Endothelial cell of umbilical vein (primary cell): Measurements from ENCODE around the gene MAML2. TPM values are rescaled to one million over a fixed set of nuclear protein-coding genes. Genes with fewer than 3 reads are reported as not detected.

Experiments used
- BruUV-seq: library from RNA; stranded (reverse); fragments of 400-500 nt; replicated peaks from 2 replicates; lab custom pipeline; 2021; lab: Mats Ljungman, UMichigan
- CTCF ChIA-PET: fragments of 300-600, 350-600 bp; sonication (Branson Sonifier 250); formaldehyde crosslinking; loops from one replicate; lab custom pipeline; 2021; ENCODE audit warnings: antibody characterized with exemption, inconsistent platforms; lab: Charles Lee
- POLR2A ChIA-PET: fragments of 300-600, 350-600 bp; sonication (Branson Sonifier 250); formaldehyde crosslinking; loops from one replicate; lab custom pipeline; 2021; ENCODE audit warnings: antibody characterized with exemption, inconsistent platforms; lab: Charles Lee
- DNase-seq: peaks from one replicate; pipeline ENCODE4 v3.0.0-alpha.2; 2011; ENCODE audit warnings: low read depth, low spot score
- FAIRE-seq: peaks from 2 replicates; lab custom pipeline; 2011; peaks lifted over from hg19 to GRCh38; lab: Jason Lieb, UNC
- H2AFZ ChIP-seq: 2 replicates; pipeline ENCODE4 v1.6.0; 2012; ENCODE audit warnings: low read depth, low read length, control low read depth, inconsistent platforms
- H3K27ac ChIP-seq: 2 replicates; pipeline ENCODE4 v1.5.1; 2011; ENCODE audit warnings: low read depth, mild to moderate bottlenecking, control low read depth, low read length, moderate library complexity; ENCODE audit not compliant: insufficient read depth
- H3K27me3 ChIP-seq, 2 experiments: 2 replicates each; pipeline versions ENCODE4 v1.6.0 to v1.6.1; 2011; ENCODE audit warnings: low read length in 2 of 2, mixed read lengths in 1 of 2; ENCODE audit not compliant: control insufficient read depth in 2 of 2, insufficient read depth in 2 of 2
- H3K36me3 ChIP-seq, 2 experiments: 2 replicates in 1 of 2; 3 replicates in 1 of 2; pipeline ENCODE4 v1.5.1; 2011; ENCODE audit warnings: low read length in 2 of 2, mild to moderate bottlenecking in 1 of 2, moderate library complexity in 1 of 2; ENCODE audit not compliant: control insufficient read depth in 2 of 2, insufficient read depth in 2 of 2; ENCODE audit errors: extremely low read depth in 1 of 2
- H3K4me1 ChIP-seq: 3 replicates; pipeline ENCODE4 v1.5.1; 2011; ENCODE audit warnings: mild to moderate bottlenecking, low read length; ENCODE audit not compliant: control insufficient read depth, insufficient read depth; ENCODE audit errors: extremely low read depth
- H3K4me2 ChIP-seq: 2 replicates; pipeline ENCODE4 v1.6.1; 2011; ENCODE audit warnings: low read length, control low read depth, mixed read lengths; ENCODE audit not compliant: insufficient read depth
- H3K4me3 ChIP-seq, 3 experiments: fragments of 200-600 bp in 1 of 3; sonication (generic), shearing (Covaris generic) in 1 of 3; replicated peaks in 1 of 3; 2 replicates each; pipeline ENCODE4 v1.5.1; 2011 to 2016; ENCODE audit warnings: control low read depth in 3 of 3, low read length in 3 of 3, mild to moderate bottlenecking in 2 of 3, inconsistent platforms in 1 of 3, low read depth in 1 of 3, moderate library complexity in 1 of 3; ENCODE audit not compliant: insufficient read depth in 1 of 3
- H3K79me2 ChIP-seq: 2 replicates; pipeline ENCODE4 v1.6.0; 2012; ENCODE audit warnings: low read length, inconsistent platforms; ENCODE audit not compliant: control insufficient read depth, insufficient read depth
- H3K9ac ChIP-seq: replicated peaks from 2 replicates; pipeline ENCODE3; 2011; ENCODE audit warnings: low read length, control low read depth; ENCODE audit not compliant: insufficient read depth; ENCODE audit errors: extremely low read depth
- H3K9me1 ChIP-seq: replicated peaks from 3 replicates; pipeline ENCODE4 v1.6.0; 2011; ENCODE audit warnings: mild to moderate bottlenecking, low read length; ENCODE audit not compliant: control insufficient read depth, insufficient read depth; ENCODE audit errors: extremely low read depth
- H3K9me3 ChIP-seq: replicated peaks from 2 replicates; pipeline ENCODE4 v1.5.1; 2012; ENCODE audit warnings: low read length, inconsistent platforms; ENCODE audit not compliant: control insufficient read depth, insufficient read depth
- H4K20me1 ChIP-seq: replicated peaks from 2 replicates; pipeline ENCODE3; 2011; ENCODE audit warnings: mild to moderate bottlenecking, low read length; ENCODE audit not compliant: control insufficient read depth, insufficient read depth; ENCODE audit errors: extremely low read depth
- EZH2 ChIP-seq: IDR thresholded peaks from 2 replicates; pipeline ENCODE4 v1.6.1; 2012; ENCODE audit warnings: borderline replicate concordance, low read depth, mild to moderate bottlenecking, moderate library complexity, low read length, inconsistent platforms; ENCODE audit not compliant: severe bottlenecking
- FOS ChIP-seq: IDR thresholded peaks from 2 replicates; pipeline ENCODE4 v1.6.1; 2011; ENCODE audit warnings: mild to moderate bottlenecking, low read length, moderate library complexity, borderline replicate concordance; ENCODE audit not compliant: insufficient read depth
- GATA2 ChIP-seq: IDR thresholded peaks from 2 replicates; pipeline ENCODE4 v1.7.0; 2011; ENCODE audit warnings: low read depth, mild to moderate bottlenecking, moderate library complexity, mixed read lengths, low read length; ENCODE audit not compliant: insufficient read length, insufficient read depth
- JUN ChIP-seq: IDR thresholded peaks from 2 replicates; pipeline ENCODE4 v1.6.1; 2011; ENCODE audit warnings: borderline replicate concordance, low read depth; ENCODE audit not compliant: insufficient read length, insufficient read depth
- MAX ChIP-seq: IDR thresholded peaks from 2 replicates; pipeline ENCODE4 v1.6.1; 2011; ENCODE audit not compliant: insufficient read depth, insufficient read length
- MYC ChIP-seq: IDR thresholded peaks from one replicate; pipeline ENCODE4 v1.6.1; 2011; ENCODE audit warnings: mild to moderate bottlenecking, low read depth, low read length
- POLR2A ChIP-seq: IDR thresholded peaks from 2 replicates; pipeline ENCODE4 v1.6.1; 2012; ENCODE audit warnings: low read depth, mild to moderate bottlenecking, control low read depth, low read length
- POLR2AphosphoS5 ChIP-seq: IDR thresholded peaks from 2 replicates; pipeline ENCODE4 v1.6.1; 2012; ENCODE audit warnings: low read depth, mild to moderate bottlenecking, control low read depth, low read length, moderate library complexity; ENCODE audit not compliant: insufficient read depth
- dilution Hi-C: fragments of 300-500 bp; cut with MboI; formaldehyde crosslinking; loops from one replicate; pipeline ENCODE4 v1.15.0; 2019; ENCODE audit warnings: low sequenced_read_pairs; ENCODE audit not compliant: extremely low pct_ligation_motif_present
- intact Hi-C: fragments of 100-400 bp; cut with micrococcal nuclease; formaldehyde crosslinking; loops from one replicate; pipeline ENCODE4 v1.10.0; 2022
- polyA plus RNA-seq, 4 experiments: library from polyadenylated mRNA; depleted of rRNA in 3 of 4; stranded (reverse) in 3 of 4; unstranded in 1 of 4; fragments of >200 nt; gene quantifications; 2 replicates each; pipeline versions ENCODE4 v1.2.1 to v1.2.3, GENCODE V29; 2011 to 2012; ENCODE audit warnings: missing spikeins in 1 of 4
- total RNA-seq: library from RNA; stranded (reverse); gene quantifications from 2 replicates; pipeline ENCODE4 v1.2.3, GENCODE V29; 2021
- TF ChIP-seq, protein P1 (sequence below), 2 donors: IDR thresholded peaks; 1 replicate in 1 of 2; 2 replicates in 1 of 2; pipeline ENCODE4 v1.5.1; 2011; ENCODE audit warnings: low read length in 2 of 2, mild to moderate bottlenecking in 2 of 2, moderate library complexity in 2 of 2, control low read depth in 1 of 2, inconsistent platforms in 1 of 2, low read depth in 1 of 2; ENCODE audit not compliant: insufficient read depth in 1 of 2; ENCODE audit errors: extremely low read depth in 1 of 2

MAML2 gene
- total and polyA plus RNA-seq, 2 donors (not counting 3 experiments of a cell fraction or from before 2014, with no cell fraction given): 12.4 to 16.8 TPM

- intact Hi-C loops: no loop called here
- no peak for DNase-seq
- ChIA-PET POLR2A (interaction anchor here (0.6 to 0.9 kb wide), 2 partner anchors 10 to 175 kb away, joined by 4 to 8 read pairs; no protein-coding TSS in a partner anchor), CTCF (interaction anchor here (0.7 to 1.5 kb wide), 2 partner anchors 236 kb away, joined by 3 to 11 read pairs; partner anchors contain the start of gene MAML2)
- dilution Hi-C loops: no loop called here
- TF ChIP-seq MAX (no peak), JUN (no peak), POLR2AphosphoS5 (no peak)
- Histone ChIP-seq H4K20me1 (no peaks in the 10 kb centered on the region), H3K4me2 (no peak overlapping the region), H2AFZ (no peak overlapping the region), H3K27ac (no peak overlapping the region), H3K27me3 (no peaks in the 10 kb centered on the region), H3K9me1 (no peaks in the 10 kb centered on the region), H3K9ac (no peak overlapping the region), H3K79me2 (no peaks in the 10 kb centered on the region), H3K9me3 (no peaks in the 10 kb centered on the region), H3K4me3 (no peak overlapping the region), H3K36me3 (no peaks in the 10 kb centered on the region), H3K4me1 (peaks cover 22% of the 10 kb centered on the region)
- no peak for FAIRE-seq
- BruUV-seq: no TSS peak
These were observed 235.7 kb downstream of the MAML2 start for GRCh38 chr11:96107143-96107824.

DNA sequence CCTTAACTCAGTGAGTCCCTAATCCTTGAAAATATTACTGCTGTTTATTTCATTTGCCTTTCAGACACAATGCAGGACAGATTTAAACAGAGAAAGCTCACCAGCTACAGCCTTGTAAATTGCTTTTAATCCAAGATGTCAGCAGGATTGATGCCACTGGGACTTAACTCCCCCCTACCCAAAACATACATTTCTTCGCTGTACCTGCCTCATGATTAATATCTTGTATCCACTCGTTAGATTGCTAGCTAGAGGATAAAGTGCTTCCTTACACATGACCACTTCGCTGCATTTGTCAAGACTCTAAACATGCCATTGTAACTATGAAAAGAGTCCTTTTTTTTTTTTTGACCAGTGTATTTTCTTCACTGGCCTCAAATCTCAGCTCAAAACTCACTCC is 236.3 kb downstream of the MAML2 start:
- DNase-seq (no peak), FAIRE-seq (no peak)
- TF ChIP-seq EZH2 (no peak), MYC (no peak), MAX (no peak), POLR2AphosphoS5 (no peak), FOS (no peak), JUN (no peak), GATA2 (no peak), POLR2A (no peak)
- TF ChIP-seq, protein P1, sequence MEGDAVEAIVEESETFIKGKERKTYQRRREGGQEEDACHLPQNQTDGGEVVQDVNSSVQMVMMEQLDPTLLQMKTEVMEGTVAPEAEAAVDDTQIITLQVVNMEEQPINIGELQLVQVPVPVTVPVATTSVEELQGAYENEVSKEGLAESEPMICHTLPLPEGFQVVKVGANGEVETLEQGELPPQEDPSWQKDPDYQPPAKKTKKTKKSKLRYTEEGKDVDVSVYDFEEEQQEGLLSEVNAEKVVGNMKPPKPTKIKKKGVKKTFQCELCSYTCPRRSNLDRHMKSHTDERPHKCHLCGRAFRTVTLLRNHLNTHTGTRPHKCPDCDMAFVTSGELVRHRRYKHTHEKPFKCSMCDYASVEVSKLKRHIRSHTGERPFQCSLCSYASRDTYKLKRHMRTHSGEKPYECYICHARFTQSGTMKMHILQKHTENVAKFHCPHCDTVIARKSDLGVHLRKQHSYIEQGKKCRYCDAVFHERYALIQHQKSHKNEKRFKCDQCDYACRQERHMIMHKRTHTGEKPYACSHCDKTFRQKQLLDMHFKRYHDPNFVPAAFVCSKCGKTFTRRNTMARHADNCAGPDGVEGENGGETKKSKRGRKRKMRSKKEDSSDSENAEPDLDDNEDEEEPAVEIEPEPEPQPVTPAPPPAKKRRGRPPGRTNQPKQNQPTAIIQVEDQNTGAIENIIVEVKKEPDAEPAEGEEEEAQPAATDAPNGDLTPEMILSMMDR (IDR thresholded peaks at IDR 0.05; ENCODE audit: extremely low read depth in 1 of 2, insufficient read depth in 1 of 2, low read depth in 1 of 2, low read length in 2 of 2): no peak
- H3K27ac ChIP-seq: no peak overlapping the region
- no peak overlapping the region for H3K9ac ChIP-seq
- BruUV-seq: no TSS peak
- no peaks in the 10 kb centered on the region for H3K36me3 ChIP-seq
- H3K4me3 ChIP-seq: no peak overlapping the region
- H3K9me3 ChIP-seq: no peaks in the 10 kb centered on the region
- intact Hi-C loops (no loop called here), dilution Hi-C loops (no loop called here)
- no peaks in the 10 kb centered on the region for H3K9me1 ChIP-seq
- H3K79me2 ChIP-seq: no peaks in the 10 kb centered on the region
- H3K27me3 ChIP-seq: no peaks in the 10 kb centered on the region
- H2AFZ ChIP-seq: no peak overlapping the region
- ChIA-PET CTCF (interaction anchor here (0.6 to 0.7 kb wide), 2 partner anchors 69 to 237 kb away, joined by 3 read pairs; partner anchors contain the start of gene MAML2), POLR2A (interaction anchor here (0.6 to 0.9 kb wide), 2 partner anchors 11 to 175 kb away, joined by 4 to 8 read pairs; no protein-coding TSS in a partner anchor)
- H3K4me1 ChIP-seq: peaks cover 27% of the 10 kb centered on the region
- H3K4me2 ChIP-seq: no peak overlapping the region
- no peaks in the 10 kb centered on the region for H4K20me1 ChIP-seq
